HG02642 (cell line): Measurements from ENCODE around the gene JOSD2.
"Not testable (repeated sequence)": the region's sequence is repeated elsewhere in the genome, so short reads cannot be mapped to it uniquely, and the experiment has no call there.

Experiments
- ATAC-seq: cut with Tn5 transposase; IDR thresholded peaks from one replicate; pipeline ENCODE4 v1.9.1; 2021; ENCODE audit warnings: mild to moderate bottlenecking; ENCODE audit not compliant: unreplicated experiment, poor library complexity

Gene JOSD2

DNA sequence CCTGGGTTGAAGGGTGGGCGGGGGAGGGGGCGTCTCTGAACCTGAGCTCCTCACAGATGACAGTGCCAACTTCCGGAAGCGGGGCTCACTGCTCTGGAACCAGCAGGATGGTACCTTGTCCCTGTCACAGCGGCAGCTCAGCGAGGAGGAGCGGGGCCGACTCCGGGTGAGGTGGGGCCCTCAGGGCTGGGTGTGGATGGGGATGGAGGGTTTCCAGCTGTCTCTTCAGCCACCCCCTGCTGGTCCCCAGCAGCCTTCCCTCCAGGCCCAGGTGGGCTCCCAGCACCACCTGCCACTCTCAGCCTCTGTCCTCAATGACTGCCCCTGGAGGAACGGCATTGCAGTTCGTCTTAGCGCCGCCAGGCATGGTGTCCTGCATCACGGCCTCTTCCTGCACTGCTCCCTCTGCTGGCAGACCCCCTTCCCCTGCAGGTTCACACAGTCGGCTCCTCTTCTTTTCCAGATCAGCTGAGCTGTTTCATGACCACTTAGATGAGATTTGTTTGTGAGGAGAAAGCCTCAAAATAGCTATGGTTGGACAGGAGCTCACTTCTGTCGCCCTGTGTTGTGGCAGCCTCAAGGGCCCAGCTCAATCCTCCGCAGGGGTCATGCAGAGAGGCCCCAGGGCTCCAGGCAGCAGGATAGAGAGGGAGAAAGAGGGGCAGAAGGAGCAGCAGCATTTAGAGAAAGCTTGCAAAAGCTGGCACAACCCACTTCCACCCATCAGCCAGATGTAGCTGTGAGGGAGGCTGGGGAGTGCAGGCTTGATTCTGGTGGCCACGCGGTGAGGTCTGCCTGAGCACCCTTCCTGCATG lies 31.9 kb downstream of the JOSD2 start:
- ATAC-seq = no peak

DNA sequence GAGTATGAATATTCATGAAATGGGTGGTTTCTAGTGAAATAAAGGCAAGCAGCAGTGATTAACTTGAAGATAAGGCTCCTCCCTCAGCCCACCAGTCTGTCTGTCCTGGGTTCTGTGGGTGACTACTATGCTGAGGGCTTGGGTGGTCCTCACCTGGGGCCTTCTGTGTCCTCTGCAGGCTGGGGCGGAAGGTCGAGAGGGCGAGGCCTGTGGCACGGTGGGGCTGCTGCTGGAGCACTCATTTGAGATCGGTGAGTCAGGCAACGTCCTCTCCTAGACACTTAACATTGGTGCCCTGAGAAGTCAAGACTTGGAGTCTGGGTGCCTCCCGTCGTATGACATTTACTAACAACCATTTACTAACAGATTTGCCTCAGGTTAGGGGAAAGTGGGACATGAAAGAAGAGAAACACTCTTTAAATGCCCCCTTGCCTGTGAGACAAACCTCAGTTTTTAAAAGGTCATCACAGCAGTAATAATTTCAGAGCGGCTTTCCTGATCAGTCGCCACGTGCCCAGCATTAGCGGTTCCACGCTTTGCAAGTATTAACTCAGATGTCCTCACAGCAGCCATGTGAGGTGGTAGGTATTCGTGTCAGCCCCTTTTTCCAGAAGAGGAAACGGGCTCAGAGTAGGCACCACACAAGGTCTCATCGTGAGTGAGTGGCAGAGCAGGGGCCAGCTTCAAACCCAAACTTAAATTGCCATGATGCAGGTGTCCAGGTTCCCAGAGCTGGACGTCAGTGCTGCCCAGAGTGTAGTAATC lies 33.1 kb downstream of the JOSD2 start:
- ATAC-seq = no peak

DNA sequence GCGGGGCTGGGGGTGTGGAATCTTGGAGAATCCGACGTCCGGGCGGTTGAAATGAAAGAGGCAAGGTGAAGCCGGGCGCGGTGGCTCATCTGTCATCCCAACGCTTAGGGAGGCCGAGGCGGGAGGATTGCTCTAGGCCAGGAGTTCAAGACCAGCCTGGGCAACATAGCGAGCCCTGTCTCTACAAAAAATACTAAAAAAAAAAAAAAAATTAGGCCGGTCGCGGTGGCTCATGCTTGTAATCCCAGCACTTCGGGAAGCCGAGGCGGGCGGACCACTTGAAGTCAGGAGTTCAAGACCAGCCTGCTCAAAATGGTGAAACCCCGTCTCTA lies 34.1 kb downstream of the JOSD2 start:
- no peak for ATAC-seq

DNA sequence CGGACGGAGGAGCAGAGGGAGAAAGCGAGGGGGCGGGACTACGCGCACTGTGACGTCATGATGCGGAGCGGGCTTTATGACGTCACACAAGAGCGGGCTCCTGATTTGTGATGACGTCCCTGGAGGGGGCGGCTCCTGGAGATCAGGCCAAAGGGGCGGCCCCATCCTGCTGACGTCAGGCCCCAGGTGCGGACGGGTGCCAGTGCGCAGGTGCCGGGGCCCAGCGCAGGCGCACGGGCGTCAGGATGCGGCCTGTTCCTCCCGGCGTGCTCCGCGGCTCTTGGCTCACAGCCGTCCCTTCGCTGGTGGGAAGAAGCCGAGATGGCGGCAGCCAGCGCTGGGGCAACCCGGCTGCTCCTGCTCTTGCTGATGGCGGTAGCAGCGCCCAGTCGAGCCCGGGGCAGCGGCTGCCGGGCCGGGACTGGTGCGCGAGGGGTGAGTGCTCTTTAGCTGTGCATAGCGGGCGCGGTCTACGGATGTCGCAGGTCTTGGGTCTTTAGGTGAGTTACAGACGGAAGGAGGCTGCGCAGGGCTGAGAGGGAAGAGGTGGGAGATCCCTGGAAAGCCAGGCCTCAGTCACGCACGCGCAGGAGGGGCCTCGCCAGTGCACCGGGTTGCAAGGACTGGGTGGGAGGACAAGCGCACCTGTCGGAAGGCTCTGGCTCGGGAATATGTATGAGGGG lies 34.6 kb downstream of the JOSD2 start, which contains the start of the genes EMC10 and GARIN5A:
EMC10 (plus strand) TSS at position 284 of the 683 bp plus-strand sequence; CDS start at position 322, 38 bp downstream.
GARIN5A (minus strand) TSS at position 625 of the 683 bp plus-strand sequence; CDS start at position 165, 460 bp downstream.
- ATAC-seq = peak; percentile 88

DNA sequence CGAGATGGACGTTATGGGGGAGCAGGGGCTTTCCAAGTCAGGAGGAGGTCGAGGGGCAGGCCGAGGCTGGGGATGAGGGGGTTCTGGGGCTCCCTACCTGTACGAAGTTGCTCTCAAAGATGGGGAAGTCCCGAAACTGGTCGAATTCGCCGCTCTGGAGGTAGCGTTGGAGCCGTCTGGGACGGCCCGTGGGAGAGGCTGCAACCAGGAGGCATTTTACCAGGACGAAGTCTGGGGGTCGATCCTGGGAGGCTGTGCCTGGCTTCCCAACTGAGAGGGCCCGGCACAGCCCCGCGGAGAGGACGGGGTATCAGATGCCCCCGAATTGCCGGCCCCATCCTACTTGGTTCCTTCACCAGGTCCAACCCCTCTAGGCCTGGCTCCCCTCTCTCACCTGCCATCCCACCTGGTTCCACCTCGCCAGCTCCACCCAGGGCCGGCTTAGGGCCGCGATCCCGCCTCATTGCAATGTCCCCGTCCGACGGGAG lies 35.2 kb downstream of the JOSD2 start:
- ATAC-seq = no peak

DNA sequence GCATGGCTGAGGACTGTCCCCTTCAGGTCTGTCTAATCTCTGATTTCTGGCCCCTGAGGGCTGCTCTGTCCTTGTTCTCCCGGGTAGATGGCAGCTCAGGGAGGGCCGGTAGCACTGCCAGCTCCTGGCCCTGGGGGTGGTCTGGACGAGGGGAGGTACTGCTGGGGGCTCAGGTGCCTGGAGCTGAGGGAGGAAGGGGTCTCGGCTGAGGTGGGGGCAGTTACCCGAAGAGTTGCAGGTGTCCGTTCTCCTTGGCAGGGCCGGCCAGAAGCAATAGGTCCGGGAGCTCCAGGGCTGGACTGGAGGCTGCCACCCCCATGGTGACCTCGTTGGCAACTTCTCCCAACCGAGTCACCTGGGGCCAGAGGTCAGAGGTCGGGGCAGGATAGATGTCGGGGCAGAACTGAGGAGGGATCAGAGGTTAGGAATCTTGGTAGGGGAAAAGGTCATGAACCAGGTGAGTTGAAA lies 35.9 kb downstream of the JOSD2 start:
- ATAC-seq = no peak

DNA sequence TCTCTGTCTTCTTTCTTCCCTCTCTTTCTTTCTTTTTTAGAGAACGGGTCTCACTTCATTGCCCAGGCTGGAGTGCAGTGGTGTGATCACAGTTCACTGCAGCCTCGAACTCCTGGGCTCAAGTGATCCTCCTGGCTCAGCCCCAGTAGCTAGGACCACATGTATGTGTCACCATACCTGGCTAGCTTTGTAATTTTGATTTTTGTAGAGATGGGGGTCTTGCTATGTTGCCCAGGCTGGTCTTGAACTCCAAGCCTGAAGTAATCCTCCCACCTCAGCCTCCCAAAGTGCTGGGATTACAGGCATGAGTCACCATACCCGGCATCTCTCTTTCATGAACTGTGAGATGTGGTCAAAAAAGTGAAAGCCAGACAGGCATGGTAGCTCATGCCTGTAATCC lies 37.7 kb downstream of the JOSD2 start:
- not testable (repeated sequence) for ATAC-seq

DNA sequence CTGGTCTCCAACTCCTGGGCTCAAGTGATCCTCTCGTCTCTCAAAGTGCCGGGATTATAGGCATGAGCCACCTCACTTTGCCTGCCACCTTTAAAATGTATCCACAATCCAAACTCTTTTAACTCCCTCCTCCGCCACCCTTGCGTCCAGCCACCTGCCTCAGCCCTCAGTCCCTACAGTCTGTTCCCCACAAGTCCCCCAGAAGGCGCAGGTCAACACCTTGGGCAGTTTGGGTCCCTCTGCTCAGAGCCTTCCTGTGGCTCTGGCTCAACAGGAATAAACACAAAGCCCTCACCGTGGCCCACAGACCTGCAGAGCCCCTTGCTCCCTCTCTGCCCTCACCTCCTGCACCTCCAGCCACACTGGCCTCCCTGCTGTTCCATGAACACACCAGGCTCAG lies 42.2 kb downstream of the JOSD2 start:
- ATAC-seq = no peak

DNA sequence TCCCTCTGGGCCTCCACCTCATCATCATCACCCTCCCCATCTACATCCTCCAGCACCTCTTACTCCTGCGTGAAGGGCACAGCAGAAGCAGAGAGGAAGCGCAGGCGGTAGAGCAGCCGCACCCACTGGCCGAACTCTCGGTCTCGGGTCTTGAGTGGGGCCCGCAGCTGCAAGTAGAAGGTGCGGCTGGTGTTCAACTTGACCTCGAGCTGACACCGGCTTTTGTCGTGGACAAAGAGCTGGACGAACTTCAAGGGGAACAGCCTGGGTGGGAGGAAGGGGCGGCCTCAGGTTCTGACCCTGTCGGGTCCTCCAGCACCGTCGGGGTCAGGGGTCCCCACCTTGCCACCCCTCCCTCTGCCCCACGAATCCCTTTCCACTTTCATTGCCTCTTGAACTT lies 43.4 kb downstream of the JOSD2 start:
- ATAC-seq = no peak

DNA sequence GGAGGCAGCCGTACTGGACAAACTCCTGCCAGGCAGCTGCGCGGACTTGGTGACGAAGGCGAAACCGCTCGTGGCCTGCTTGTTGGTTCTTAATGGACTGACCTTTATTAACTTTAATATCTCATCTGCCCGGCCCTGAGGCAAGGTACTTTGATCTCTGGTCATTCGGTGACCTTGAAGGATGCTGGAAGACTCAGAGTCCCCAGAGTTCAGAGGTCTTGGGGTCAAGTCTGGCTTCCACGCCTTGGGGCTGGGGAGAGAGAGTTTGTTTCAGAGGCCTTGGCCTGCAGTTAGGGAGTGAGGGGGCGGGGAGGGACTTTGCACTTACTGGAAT lies 44.3 kb downstream of the JOSD2 start:
- ATAC-seq = no peak

DNA sequence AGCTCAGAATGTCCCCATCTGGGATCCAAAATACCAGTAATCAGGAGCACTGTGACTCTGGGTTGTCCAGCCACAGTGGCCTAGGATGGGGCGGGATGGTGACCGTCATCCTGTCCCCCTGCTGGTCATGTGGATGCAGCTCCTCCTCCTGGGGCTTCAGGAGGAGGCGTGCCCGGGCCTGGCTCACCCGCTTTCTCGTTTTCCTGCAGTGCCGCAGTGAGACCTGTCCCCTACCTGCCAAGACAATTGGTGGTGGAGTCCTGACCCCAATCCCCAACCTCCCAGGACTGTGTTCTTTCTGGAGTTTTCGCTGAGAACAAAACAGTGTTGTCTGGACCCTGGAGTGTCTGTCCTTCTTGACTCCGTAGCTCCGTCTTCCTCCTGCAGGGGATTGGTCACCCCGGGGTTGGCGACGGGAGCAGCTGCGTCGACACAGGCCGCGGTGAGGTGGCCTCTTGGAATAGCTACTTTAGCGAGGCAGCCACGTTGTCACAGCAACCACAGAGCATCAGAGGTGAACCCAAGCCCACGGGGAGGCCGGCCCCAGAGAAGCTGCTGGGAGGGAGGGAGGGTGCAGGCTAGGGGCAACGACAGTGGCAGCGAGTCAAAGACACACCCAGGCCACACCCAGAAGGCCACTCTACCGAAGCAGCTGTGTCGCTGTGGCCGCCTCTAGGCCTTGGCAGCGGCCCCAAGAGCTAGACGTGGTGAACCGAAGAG lies 44.8 kb downstream of the JOSD2 start:
- ATAC-seq = no peak

DNA sequence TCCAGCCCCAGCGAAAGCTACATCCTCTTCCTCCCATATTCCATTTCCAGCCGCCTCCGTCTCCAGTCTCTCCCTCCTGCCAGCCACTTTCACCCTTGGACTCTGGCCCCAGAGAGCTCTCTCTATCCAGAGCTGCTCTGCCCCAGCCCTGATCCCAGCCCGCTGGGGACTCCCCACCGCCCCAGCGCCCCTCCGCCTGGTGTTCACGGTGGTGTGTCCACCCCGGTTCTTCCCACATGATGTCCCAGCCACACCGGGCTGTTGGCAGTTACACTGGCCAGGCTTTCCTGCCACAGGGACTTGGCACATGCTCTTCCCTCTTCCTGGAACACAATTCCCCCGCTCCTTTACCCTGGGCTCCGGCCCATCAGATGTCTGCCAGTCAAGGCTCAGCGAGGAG lies 46.0 kb downstream of the JOSD2 start:
- no peak for ATAC-seq

DNA sequence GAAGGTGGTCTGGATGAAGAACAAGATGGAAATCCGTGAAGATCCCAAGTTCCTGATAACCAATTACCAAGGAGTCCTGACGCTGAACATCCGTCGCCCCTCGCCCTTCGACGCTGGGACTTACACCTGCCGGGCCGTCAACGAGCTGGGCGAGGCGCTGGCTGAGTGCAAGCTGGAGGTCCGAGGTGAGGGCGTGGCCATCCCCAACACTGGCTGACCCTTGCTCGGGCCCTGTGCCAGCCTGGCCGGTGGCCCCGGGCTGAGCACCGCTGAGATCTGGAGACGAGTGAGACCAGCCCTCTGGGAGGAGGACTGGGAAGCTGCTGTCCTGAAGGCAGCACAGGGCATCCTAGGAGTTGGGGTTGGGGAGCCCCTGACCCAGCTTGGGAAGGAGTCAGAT lies 46.6 kb downstream of the JOSD2 start:
- ATAC-seq = no peak

DNA sequence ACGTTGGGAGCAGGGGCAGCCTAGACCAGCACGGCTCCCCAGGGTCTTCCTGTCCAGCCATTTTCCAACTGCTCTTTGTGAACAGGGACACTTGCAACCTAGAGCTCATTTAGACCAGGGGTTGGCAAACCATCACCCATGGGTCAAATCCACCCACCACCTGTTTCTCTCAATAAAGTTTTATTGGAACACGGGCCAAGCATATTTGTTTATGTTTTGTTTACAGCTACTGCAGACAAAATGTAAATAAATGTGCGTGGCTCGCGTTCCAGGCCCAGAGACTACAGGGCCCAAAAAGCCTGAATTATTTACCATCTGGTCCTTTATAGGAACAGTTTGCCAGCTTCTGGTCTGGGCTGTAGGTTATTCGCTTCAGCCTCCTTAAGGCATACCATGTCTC lies 48.0 kb downstream of the JOSD2 start:
- no peak for ATAC-seq

DNA sequence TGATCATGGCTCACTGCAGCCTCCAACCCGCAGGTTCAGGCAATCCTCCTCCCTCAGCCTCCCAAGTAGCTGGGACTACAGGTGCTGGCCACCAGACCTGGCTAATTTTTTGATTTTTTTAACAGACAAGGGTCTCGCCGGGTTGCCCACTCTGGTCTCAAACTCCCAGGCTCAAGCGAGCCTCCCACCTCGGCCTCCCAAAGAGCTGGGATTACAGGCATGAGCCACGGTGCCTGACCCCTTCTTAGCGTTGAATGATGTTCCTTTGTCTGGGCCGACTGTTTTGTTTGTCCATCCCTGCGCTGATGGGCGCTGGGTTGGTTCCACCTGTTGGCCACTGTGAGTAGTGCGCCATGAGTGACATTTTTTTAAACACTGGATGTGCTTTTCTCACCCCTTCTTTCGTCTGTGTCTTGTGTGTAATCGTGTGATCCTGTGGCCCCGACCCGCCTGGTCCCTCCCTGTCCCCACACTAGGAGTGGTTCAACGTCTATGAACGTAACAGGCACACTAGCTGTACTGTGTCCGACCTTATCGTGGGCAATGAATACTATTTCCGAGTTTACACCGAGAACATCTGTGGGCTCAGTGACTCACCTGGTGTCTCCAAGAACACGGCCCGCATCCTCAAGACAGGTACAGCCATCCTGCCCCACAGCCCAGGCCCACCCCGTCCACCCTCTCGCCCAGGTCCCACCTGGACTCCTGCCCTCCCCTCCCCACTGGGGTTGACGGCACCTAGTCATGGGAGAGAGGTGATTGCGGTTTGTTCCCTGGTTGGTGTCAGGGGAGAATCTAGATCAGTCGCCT lies 49.7 kb downstream of the JOSD2 start:
- peak; percentile 56 for ATAC-seq

DNA sequence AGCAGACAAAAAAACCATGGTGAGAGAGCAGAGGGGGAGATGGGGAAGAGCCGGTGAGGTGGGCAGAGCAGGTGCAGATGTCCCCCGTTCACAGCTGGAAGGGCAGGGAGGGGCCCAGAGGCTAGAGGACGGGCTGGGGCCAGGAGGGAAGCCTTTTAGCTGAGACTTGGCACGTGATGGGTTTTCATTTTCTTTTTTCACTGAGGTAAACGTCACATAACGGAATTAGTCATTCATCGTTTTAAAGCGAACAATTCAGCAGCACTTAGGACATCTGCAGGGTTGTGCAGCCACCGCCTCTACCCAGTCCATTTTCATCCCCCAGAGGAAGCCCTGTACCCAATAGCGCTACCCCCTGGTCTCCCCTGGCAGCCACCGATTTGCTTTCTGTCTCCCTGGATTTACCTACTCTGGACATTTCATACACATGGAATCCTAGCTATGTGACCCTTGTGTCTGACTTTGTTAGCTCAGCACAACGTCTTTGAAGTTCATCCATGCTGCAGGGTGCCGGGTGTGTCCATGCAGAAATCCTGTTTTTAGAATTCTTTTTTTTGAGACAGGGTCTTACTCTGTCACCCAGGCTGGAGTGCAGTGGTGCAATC lies 50.7 kb downstream of the JOSD2 start:
- peak; percentile 56 for ATAC-seq

DNA sequence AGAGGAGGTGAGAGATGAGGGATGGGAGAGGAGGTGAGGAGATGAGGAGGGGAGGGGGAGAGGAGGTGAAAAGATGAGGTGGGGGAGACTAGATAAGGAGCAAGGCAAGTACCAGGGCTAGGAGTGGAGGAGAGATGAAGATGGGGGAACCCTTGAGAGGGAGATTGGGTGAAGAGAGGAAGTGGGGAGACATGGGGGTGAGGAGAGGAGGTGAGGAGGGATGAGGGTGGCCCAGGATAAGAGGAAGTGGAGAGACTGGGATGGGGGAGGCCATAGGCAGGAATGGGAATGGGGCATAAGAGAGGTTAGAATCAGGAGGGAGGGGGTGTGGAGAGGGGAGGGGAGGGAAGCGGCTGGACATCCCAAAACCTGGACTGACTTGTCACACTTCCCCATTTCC lies 51.4 kb downstream of the JOSD2 start:
- ATAC-seq = no peak

DNA sequence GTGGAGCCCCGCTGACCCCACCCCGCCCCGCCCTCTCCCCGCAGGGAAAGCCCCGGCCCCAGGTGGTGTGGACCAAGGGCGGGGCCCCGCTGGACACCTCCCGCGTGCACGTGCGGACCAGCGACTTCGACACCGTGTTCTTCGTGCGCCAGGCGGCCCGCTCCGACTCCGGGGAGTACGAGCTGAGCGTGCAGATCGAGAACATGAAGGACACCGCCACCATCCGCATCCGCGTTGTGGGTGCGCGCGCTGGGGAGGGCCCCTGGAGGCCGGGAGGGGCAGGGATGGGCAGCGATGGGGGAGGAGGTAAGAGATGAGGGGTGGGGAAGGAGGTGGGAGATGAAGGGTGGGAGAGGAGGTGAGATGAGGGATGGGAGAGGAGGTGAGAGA lies 51.9 kb downstream of the JOSD2 start:
- ATAC-seq = no peak

DNA sequence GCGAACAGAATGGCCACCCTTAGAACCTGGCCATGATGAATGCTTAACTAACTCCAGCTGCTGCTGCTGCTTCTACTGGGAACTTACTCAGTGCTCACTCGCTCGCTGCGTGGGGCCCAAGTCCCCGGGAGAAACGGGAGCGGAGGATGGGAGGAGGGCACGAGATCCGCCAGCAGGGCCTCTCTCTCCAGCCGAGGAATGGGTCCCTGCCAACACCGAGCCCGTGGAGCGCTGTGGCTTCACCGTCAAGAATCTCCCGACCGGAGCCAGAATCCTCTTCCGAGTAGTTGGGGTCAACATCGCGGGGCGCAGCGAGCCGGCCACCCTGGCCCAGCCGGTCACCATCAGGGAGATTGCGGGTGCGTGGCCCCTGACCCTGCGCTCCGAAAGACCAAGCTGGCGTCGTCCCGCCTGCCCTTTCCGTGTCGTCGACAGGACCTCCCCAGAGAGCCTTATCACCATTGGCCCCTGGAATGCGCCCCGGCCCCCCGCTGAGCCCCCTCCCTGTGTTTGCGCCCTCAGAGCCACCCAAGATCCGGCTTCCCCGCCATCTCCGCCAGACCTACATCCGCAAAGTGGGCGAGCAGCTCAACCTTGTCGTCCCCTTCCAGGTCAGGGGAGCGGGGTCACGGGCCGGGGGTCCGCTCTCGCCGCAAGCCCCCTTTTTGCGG lies 52.5 kb downstream of the JOSD2 start:
- ATAC-seq = no peak
